LNCaP clone FGC (cell line): ENCODE results near the gene SLC13A3.

Source experiments
- DNase-seq: peaks from one replicate; pipeline ENCODE4 v3.0.0-alpha.2; 2011; ENCODE audit warnings: low read depth
- H3K4me3 ChIP-seq: 2 replicates; pipeline ENCODE4 v1.5.1; 2011; ENCODE audit warnings: mild to moderate bottlenecking, low read depth, low read length, control low read depth
- CTCF ChIP-seq: IDR thresholded peaks from 2 replicates; pipeline ENCODE4 v1.5.1; 2012; ENCODE audit warnings: mild to moderate bottlenecking; ENCODE audit not compliant: control insufficient read depth, insufficient read depth; ENCODE audit errors: extremely low read depth

Gene SLC13A3

GRCh38 chr20:46651091-46651962 is at the start of gene SLC13A3:
Gene SLC13A3 (minus strand): TSS chr20:46651459. CDS start chr20:46651421, 38 bp downstream.
- no peak within 1 kb of the TSS for H3K4me3 ChIP-seq
- no peak for DNase-seq
- TF ChIP-seq CTCF = no peak

GRCh38 chr20:46701057-46701456 is 49.8 kb upstream of the SLC13A3 start:
- H3K4me3 ChIP-seq = no peak overlapping the region
- no peak for TF ChIP-seq CTCF
- DNase-seq = no peak

GRCh38 chr20:46700481-46700880 is 49.2 kb upstream of the SLC13A3 start:
- TF ChIP-seq CTCF = no peak
- H3K4me3 ChIP-seq = no peak overlapping the region
- no peak for DNase-seq

GRCh38 chr20:46699651-46700359 is 48.5 kb upstream of the SLC13A3 start:
- DNase-seq = no peak
- no peak overlapping the region for H3K4me3 ChIP-seq
- peak; percentile 52 for TF ChIP-seq CTCF

- no peak overlapping the region for H3K4me3 ChIP-seq
- TF ChIP-seq CTCF = no peak
- no peak for DNase-seq
These were observed 47.5 kb upstream of the SLC13A3 start for GRCh38 chr20:46698788-46699187.

GRCh38 chr20:46696791-46697279 is 45.6 kb upstream of the SLC13A3 start:
- DNase-seq = no peak
- no peak for TF ChIP-seq CTCF
- no peak overlapping the region for H3K4me3 ChIP-seq

GRCh38 chr20:46695892-46696291 is 44.6 kb upstream of the SLC13A3 start:
- no peak for TF ChIP-seq CTCF
- no peak for DNase-seq
- no peak overlapping the region for H3K4me3 ChIP-seq
